ENCODE measurements around the gene GOLPH3L.

- TF ChIP-seq ATF2 (IDR thresholded peaks at IDR 0.05; ENCODE audit: low read length) (no peak), CTCF (IDR thresholded peaks at IDR 0.05 in 2 of 3, conservative IDR thresholded peaks at IDR 0.05 in 1 of 3; ENCODE audit: control insufficient read depth in 2 of 3, extremely low read depth in 1 of 3, insufficient read depth in 1 of 3, low read depth in 3 of 3, low read length in 3 of 3) (no peak)
Measured at GRCh38 chr1:150696162-150696561, 792 bp downstream of the GOLPH3L start.
